ENCODE results near the gene TRAM2. TPM values are rescaled to one million over a fixed set of nuclear protein-coding genes. Genes with fewer than 3 reads are reported as not detected.

TRAM2 gene
- total RNA-seq, 1 donor: 196 TPM

DNA sequence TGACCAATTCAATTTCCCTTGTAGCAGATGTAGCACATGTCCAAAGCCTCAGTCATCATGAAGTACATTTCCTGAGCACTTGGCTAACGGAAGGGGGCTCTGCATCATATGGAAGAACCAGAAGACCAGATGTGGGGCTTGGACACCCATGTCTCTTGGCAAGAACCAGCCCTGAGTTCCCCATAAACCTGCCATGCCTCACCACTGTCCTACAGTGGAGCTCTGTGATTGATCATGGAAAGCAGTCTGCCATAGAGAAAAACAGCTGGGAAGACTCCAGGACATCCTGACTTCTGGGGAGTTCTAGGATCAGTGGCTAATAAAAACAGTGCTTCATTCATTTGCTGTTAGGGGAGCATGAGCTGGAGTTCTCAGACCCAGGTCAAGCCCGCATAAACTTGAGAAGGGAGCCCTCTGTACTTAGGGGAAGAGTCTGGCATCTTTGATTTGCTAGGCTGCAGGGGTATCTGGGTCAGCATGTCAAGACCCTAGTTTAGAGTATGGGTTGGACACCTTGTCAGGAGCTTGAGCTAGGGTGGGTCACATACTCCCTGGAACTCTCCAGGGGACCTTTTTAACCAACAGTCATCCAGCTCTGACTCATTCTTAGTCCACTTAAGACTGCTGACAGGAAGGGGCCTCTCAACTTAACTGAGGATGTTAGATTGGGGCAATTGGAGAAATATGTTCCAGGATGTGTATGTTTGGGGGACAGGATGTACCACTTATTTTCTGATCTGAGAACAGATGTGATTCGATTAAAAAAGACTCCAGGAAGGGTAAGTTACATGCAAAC lies 26.3 kb upstream of the TRAM2 start:
- no peak for TF ChIP-seq CTCF (IDR thresholded peaks at IDR 0.05; ENCODE audit: insufficient read depth, low read depth, low read length)
- H3K4me3 ChIP-seq (ENCODE audit: low read depth, low read length): no peak overlapping the region
- DNase-seq (ENCODE audit: low read depth): peak; percentile 77

DNA sequence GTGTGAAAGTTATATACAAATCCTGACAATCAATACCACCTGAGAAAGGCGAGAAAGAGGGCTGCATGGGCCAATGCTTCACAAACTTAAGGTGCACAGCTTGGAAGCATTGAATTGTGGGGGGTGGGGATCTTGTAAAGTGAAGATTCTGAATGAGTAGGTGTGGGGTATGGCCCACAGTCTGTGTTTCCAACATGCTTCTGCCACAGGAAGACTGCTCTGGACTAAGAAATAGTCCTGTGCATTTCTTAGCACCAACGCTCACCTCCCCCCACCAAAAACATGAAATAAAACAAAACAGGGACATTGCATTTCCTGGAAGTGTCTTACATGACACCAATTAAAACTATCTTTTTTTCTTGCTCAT lies 21.9 kb upstream of the TRAM2 start:
- no peak for DNase-seq (ENCODE audit: low read depth)
- TF ChIP-seq CTCF (IDR thresholded peaks at IDR 0.05; ENCODE audit: insufficient read depth, low read depth, low read length): no peak
- H3K4me3 ChIP-seq (ENCODE audit: low read depth, low read length): no peak overlapping the region

DNA sequence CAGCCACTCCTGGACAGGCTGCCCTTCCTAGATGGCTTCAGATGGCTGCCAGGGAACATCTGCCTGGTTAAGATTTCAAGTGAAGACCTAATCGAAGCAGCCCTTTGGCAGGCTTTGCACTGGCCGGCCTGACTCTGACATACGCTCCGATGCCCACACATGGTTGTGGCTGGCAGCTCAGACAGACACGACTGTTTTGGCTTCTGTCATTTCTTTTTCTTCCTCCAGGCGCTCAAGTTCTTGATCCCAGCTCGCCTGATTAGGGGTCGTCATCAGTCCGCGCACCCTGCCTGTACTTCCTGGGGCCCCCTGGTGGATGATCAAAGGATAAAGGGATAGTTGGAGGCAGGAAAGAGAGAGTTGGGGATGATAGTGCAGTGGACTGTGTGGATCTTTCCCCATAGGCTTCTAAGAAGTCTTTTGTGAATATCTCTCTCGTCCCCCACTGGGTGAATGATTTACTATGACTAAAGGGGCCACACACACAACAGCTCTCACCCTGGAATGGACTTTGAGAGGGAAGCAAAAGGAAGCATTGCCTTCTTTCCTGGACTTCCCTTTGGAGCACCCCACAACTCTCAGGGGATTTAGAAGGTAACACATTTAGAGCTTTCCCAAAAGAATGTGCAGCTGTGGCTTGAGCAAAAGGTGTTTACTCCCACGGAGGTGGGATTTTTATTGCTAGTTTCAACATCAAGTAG lies 21.4 kb upstream of the TRAM2 start:
- DNase-seq (ENCODE audit: low read depth): peak; percentile 74
- no peak overlapping the region for H3K4me3 ChIP-seq (ENCODE audit: low read depth, low read length)
- TF ChIP-seq CTCF (IDR thresholded peaks at IDR 0.05; ENCODE audit: insufficient read depth, low read depth, low read length): peak; percentile 87

DNA sequence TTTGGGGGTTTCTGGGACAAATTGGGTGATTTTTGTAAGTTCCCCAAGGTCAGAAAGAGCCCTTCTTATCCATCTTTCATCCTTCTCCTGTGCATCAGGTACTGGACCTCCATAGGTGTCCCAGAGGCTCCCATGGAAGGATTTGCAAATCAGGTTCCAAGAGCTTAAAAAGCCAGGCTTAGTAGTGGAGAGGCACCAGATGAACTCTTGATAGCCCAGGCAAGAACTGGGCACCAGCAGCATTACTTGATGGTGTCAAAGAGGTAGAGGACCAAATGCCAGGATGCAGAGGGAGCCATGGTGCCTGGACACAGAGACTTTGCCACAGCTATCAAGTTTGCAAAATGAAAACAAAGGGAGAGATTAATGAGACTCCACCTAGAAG lies 20.9 kb upstream of the TRAM2 start:
- no peak overlapping the region for H3K4me3 ChIP-seq (ENCODE audit: low read depth, low read length)
- TF ChIP-seq CTCF (IDR thresholded peaks at IDR 0.05; ENCODE audit: insufficient read depth, low read depth, low read length): no peak
- DNase-seq (ENCODE audit: low read depth): no peak

- no peak overlapping the region for H3K4me3 ChIP-seq (ENCODE audit: low read depth, low read length)
- TF ChIP-seq CTCF (IDR thresholded peaks at IDR 0.05; ENCODE audit: insufficient read depth, low read depth, low read length): no peak
- DNase-seq (ENCODE audit: low read depth): peak; percentile 68
Measured at GRCh38 chr6:52596371-52597028, 19.6 kb upstream of the TRAM2 start.

GRCh38 chr6:52595796-52596130 lies 18.9 kb upstream of the TRAM2 start:
- TF ChIP-seq CTCF (IDR thresholded peaks at IDR 0.05; ENCODE audit: insufficient read depth, low read depth, low read length): no peak

More at GRCh38 chr6:52595796-52596130, 18.9 kb upstream of the TRAM2 start:
- H3K4me3 ChIP-seq (ENCODE audit: low read depth, low read length): no peak overlapping the region
- DNase-seq (ENCODE audit: low read depth): no peak

All from fibroblast of villous mesenchyme (primary cell).